BLaER1 (cell line): ENCODE results near the gene YJU2.

Source experiments
- H3K27ac ChIP-seq: shearing (Covaris generic); formaldehyde crosslinking; 2 replicates; pipeline ENCODE4 v1.8.1; 2022
- H3K27me3 ChIP-seq: shearing (Covaris generic); formaldehyde crosslinking; 2 replicates; pipeline ENCODE4 v1.8.1; 2022
- H3K36me3 ChIP-seq: shearing (Covaris generic); formaldehyde crosslinking; 2 replicates; pipeline ENCODE4 v1.8.1; 2022
- H3K4me1 ChIP-seq: shearing (Covaris generic); formaldehyde crosslinking; 2 replicates; pipeline ENCODE4 v1.8.1; 2022
- H3K4me2 ChIP-seq: shearing (Covaris generic); formaldehyde crosslinking; 2 replicates; pipeline ENCODE4 v1.8.1; 2022
- H3K4me3 ChIP-seq: shearing (Covaris generic); formaldehyde crosslinking; 2 replicates; pipeline ENCODE4 v1.8.1; 2022
- H3K9ac ChIP-seq: shearing (Covaris generic); formaldehyde crosslinking; 2 replicates; pipeline ENCODE4 v1.8.1; 2022
- H3K9me3 ChIP-seq: shearing (Covaris generic); formaldehyde crosslinking; 2 replicates; pipeline ENCODE4 v1.8.1; 2022
- H4K20me1 ChIP-seq: shearing (Covaris generic); formaldehyde crosslinking; 2 replicates; pipeline ENCODE4 v1.8.1; 2022
- Cebpa-rat ChIP-seq: shearing (Covaris generic); IDR thresholded peaks from 2 replicates; pipeline ENCODE4 v1.8.1; 2022

Gene YJU2

DNA sequence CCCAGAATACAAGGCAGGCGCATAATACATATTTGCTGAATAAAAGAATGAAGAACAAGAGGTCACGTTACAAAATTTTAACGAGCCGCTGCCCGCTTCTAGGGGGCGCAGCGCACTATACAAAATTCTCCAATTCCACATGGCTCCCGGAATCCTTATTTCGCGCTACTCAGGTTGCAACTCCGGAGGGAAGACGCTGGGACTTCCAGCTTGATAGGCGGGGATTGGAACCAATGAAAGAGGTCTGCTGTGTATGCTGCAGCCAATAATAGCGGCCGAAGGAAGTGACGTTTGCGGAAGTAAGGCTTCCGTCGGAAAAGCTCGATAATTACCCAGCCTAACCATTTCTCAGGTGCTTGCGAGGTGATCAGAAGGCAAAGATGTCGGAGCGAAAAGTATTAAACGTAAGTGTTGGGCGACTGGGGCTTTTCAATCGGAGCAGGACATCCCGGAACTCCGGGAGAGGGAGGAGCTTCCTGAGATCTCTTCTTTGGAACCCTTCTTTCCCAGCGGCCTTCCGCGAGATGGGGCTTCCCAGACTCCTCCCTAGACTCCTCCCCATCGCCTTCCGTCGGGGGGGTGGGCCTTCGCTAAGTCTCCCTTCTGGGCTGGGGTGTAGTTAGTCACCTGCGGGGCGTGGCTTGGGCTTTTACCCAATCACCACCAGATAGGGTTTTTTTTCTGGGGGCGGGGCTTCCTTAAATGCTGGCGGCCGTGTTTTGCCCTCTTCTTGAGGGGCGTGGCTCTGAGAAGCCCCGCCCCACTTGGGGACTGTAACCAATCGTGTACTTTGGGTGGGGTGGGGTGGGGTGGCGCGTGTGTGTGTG, at the start of gene YJU2:
Gene YJU2, plus strand, starts transcription at position 314 of the 827 bp plus-strand sequence. Its CDS starts 67 bp downstream, at position 381.
- TF ChIP-seq Cebpa-rat = no peak
- peaks cover 39% of the 10 kb centered on the region for H3K36me3 ChIP-seq
- peaks cover 8% of the 10 kb centered on the region; the same call in 1 of the 2 replicates for H4K20me1 ChIP-seq
- H3K4me1 ChIP-seq = peaks cover 27% of the 10 kb centered on the region
- peak within 1 kb of the TSS; percentile 85 for H3K9ac ChIP-seq
- no peaks in the 10 kb centered on the region for H3K27me3 ChIP-seq
- H3K4me3 ChIP-seq = peak within 1 kb of the TSS; percentile 68
- H3K4me2 ChIP-seq = peak within 1 kb of the TSS; percentile 68
- peak within 1 kb of the TSS; percentile 88 for H3K27ac ChIP-seq
- 0 out of 2 replicates have a peak, but pooled peaks cover 4% of the 10 kb centered on the region for H3K9me3 ChIP-seq

DNA sequence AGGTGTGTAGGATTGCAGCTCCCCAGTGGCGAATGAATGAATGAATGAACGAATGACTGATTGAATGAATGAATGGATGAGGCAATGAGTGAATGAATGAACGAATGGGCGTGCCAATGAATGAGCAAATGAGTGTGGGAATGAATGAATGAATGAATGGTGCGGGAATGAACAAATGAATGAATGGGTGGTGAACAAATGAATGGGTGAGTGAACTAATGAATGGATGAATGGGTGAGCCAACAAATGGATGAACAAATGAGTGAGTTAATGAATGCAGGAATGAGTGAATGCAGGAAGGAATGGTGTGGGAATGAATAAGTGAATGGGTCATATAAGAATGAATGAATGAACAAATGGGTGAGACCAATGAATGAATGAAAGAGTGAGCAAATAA, 49.7 kb upstream of the YJU2 start:
- H3K9ac ChIP-seq = no peak overlapping the region
- peaks cover 8% of the 10 kb centered on the region; the same call in 1 of the 2 replicates for H3K9me3 ChIP-seq
- peaks cover 55% of the 10 kb centered on the region for H3K27me3 ChIP-seq

DNA sequence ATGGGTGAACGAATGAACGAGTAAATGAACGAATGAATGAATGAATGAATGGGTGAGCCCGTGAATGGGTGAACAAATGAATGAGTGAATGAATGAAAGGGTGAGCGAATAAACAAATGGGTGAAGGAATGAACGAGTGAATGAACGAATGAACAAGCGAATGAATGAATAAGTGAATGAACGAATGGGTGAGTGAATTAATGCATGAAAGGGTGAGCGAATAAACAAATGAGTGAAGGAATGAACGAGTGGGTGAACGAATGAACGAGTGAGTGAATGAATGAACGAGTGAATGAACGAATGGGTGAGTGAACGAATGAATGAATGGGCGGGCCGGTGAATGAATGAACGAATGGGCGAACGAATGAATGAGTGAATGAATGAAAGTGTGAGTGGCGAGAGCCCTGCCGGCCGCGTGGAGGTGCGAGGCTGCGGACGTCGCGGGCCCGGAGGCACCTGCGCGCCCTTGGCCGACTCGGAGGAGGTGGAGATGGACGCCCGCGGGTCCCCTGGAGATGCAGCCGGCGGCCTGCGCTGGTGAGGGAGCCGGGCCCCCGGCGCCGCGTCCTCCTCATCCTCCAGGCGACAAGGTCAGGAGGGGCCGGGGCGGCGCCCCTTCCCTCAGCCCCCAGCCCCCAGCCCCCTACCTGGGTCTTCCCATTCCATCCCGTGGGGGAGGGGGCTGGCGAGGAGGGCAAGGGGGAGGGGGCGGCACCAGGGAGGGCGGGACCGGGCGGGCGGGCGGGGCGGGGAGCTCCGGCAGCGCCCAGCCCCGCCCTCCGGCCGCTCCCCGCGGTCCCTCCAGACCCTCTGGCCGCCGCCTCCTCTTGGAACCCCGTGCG, 49.0 kb upstream of the YJU2 start:
- Histone ChIP-seq H3K27me3 (peaks cover 55% of the 10 kb centered on the region), H3K4me3 (no peak overlapping the region), H3K9ac (no peak overlapping the region)

More for the DNA sequence above, 49.7 kb upstream of the YJU2 start:
- peaks cover 29% of the 10 kb centered on the region for H3K4me1 ChIP-seq
- H3K4me3 ChIP-seq = no peak overlapping the region
- no peaks in the 10 kb centered on the region for H4K20me1 ChIP-seq
- TF ChIP-seq Cebpa-rat = no peak
- H3K36me3 ChIP-seq = no peaks in the 10 kb centered on the region
- no peak overlapping the region for H3K27ac ChIP-seq
- H3K4me2 ChIP-seq = no peak overlapping the region

DNA sequence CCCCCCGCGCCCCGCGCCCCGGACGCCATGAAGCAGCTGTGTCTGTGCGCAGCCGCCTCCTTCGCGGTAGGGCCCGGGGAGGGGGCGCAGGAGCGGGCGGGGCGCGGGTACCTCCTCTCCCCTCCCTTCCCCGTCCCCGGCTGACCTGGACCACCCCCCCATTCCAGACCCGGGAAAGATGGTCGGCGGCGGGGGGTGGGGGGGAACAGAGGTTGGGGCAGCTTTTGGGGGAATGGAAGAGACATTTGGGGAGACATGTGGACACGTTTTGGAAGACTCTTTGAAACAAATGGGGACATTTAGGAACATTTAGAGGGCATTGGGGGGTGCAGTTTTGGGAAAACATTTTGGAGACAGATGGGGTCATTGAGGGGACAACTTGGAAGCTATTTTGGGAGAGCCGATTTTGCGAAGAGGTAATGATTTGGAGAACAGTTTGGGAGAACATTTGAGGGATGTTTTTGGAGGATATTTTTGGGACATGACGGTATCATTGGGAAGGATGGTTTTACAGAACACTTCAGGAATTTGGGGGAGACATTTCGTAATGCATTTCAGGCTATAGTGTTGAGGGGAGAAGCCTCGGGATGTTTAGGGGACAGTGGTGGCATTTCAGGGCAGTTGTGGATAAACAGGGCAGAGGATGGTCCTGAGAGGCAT, 48.3 kb upstream of the YJU2 start:
- no peak overlapping the region for H3K9ac ChIP-seq
- no peak overlapping the region for H3K4me3 ChIP-seq
- H4K20me1 ChIP-seq = no peaks in the 10 kb centered on the region
- no peak overlapping the region for H3K4me2 ChIP-seq
- H3K9me3 ChIP-seq = peaks cover 8% of the 10 kb centered on the region; the same call in 1 of the 2 replicates
- no peak overlapping the region for H3K27ac ChIP-seq
- no peak for TF ChIP-seq Cebpa-rat
- peaks cover 29% of the 10 kb centered on the region for H3K4me1 ChIP-seq
- peaks cover 55% of the 10 kb centered on the region for H3K27me3 ChIP-seq
- H3K36me3 ChIP-seq = no peaks in the 10 kb centered on the region

More for the DNA sequence above, 49.0 kb upstream of the YJU2 start:
- Histone ChIP-seq H4K20me1 (no peaks in the 10 kb centered on the region), H3K4me1 (peaks cover 32% of the 10 kb centered on the region), H3K4me2 (no peak overlapping the region), H3K9me3 (peaks cover 8% of the 10 kb centered on the region; the same call in 1 of the 2 replicates), H3K36me3 (no peaks in the 10 kb centered on the region), H3K27ac (no peak overlapping the region)
- TF ChIP-seq Cebpa-rat = no peak

DNA sequence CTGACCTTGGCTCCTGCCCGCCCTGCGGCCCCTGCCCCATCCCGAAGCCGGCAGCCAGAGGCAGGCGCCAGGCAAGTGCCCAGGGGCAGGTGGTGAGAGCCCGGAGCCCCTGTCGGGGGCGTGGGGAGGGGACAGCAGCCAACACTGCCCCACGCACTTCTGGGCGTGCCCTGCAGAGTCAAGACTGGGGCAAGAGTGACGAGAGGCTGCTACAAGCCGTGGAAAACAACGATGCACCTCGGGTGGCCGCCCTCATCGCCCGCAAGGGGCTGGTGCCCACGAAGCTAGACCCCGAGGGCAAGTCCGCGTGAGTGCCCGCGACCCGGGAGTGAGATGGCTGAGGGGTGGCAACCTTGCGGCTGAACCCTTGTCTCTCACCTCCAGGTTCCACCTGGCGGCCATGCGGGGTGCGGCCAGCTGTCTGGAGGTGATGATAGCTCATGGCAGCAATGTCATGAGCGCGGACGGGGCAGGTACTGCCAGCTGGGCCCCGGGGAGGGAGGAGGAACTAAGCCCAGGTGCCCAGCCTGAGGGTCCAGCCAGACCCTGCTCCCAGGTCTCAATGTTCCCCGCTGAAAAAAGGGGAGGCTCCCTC, 47.1 kb upstream of the YJU2 start:
- H3K4me2 ChIP-seq = no peak overlapping the region
- TF ChIP-seq Cebpa-rat = no peak
- no peak overlapping the region for H3K4me3 ChIP-seq
- no peak overlapping the region for H3K9ac ChIP-seq
- peaks cover 55% of the 10 kb centered on the region for H3K27me3 ChIP-seq
- no peaks in the 10 kb centered on the region for H4K20me1 ChIP-seq
- peaks cover 17% of the 10 kb centered on the region for H3K4me1 ChIP-seq
- no peaks in the 10 kb centered on the region for H3K36me3 ChIP-seq
- no peak overlapping the region for H3K27ac ChIP-seq
- peaks cover 8% of the 10 kb centered on the region; the same call in 1 of the 2 replicates for H3K9me3 ChIP-seq

DNA sequence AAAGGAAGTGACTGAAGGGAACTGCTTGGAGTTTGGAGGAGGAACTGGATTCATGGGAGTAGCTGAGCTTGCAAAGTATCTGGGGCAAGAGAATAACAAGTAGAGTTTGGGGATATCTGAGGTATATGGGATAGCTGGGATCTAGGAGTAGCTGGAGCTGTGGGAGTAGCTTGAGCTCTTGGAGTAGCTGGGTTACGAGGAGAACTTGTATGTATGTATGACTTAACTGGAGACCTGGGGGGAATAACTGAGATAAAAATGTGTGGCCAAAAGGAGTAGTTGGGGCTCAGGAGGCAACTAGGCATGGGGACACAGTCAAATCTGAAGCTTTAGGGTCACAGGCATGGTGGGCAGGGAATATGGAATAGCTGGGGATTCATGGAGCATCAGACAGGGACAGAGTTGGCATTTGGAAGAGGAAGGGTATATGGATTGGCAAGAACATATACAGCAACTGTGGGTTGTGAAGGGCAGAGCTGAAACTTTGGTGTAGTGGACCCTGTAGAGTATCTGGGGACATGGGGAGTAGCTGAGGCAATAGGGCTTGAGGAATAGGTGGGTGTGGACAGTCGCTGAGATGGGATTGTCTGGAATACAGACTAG, 45.8 kb upstream of the YJU2 start:
- H3K27ac ChIP-seq = no peak overlapping the region
- no peak overlapping the region for H3K9ac ChIP-seq
- no peaks in the 10 kb centered on the region for H4K20me1 ChIP-seq
- no peaks in the 10 kb centered on the region for H3K36me3 ChIP-seq
- no peak overlapping the region for H3K4me3 ChIP-seq
- TF ChIP-seq Cebpa-rat = no peak
- H3K4me2 ChIP-seq = no peak overlapping the region
- H3K27me3 ChIP-seq = peaks cover 55% of the 10 kb centered on the region
- H3K4me1 ChIP-seq = peaks cover 9% of the 10 kb centered on the region
- H3K9me3 ChIP-seq = peaks cover 8% of the 10 kb centered on the region; the same call in 1 of the 2 replicates

DNA sequence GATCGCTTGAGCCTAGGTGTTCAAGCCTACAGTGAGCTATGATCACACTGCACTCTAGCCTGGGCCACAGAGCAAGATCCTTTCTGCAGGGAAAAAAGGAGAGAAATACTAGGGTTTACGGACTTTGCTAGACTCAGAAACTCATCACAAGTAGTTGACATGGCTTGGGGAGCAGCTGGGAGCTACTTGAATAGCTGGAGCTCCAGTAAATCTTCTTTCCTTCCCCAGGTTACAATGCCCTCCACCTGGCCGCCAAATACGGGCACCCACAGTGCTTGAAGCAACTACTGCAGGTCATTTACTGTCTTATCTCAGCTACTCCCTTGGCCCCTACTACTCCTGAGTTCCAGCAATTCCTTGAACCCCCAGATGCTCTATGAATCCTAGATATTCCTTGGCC, 45.1 kb upstream of the YJU2 start:
- Histone ChIP-seq H4K20me1 (no peaks in the 10 kb centered on the region), H3K4me2 (no peak overlapping the region), H3K36me3 (no peaks in the 10 kb centered on the region), H3K4me1 (peaks cover 9% of the 10 kb centered on the region), H3K27me3 (peaks cover 52% of the 10 kb centered on the region), H3K9ac (no peak overlapping the region), H3K9me3 (peaks cover 7% of the 10 kb centered on the region; the same call in 1 of the 2 replicates), H3K4me3 (no peak overlapping the region), H3K27ac (no peak overlapping the region)
- TF ChIP-seq Cebpa-rat = no peak

DNA sequence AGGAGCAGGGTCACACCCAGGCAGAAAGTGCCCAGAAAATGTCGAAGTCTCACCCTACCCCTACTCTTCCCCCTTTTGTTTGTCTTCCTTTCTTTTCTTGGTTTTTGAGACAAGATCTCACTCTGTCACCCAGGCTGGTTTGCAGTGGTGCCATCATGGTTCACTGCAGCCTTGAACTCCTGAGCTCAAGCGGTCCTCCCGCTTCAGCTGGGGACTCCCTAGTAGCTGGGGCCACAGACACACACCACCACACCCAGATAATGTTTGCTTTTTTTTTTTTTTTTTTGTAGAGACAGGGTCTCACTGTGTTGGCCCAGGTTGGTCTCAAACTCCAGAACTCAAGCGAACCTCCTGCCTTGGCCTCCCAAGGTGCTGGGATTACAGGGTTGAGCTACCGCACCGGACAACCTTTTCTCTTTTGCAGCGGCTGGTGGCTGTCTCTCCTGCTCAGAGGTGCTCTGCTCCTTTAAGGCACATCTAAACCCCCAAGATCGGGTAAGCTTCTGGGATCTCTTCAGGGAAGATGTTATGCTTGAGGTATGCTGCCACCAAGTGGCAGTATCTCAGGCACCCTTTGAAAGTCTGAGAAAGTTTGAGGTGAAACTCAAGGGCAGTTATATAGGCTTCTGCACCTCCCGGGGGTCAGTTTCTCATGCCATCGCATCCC, 39.9 kb upstream of the YJU2 start:
- H3K27me3 ChIP-seq = peaks cover 2% of the 10 kb centered on the region; the same call in 1 of the 2 replicates
- H3K4me2 ChIP-seq = no peak overlapping the region
- H3K4me3 ChIP-seq = no peak overlapping the region
- no peak overlapping the region for H3K27ac ChIP-seq
- H3K9ac ChIP-seq = no peak overlapping the region
- no peak for TF ChIP-seq Cebpa-rat
- H4K20me1 ChIP-seq = no peaks in the 10 kb centered on the region
- H3K36me3 ChIP-seq = no peaks in the 10 kb centered on the region
- peaks cover 9% of the 10 kb centered on the region for H3K4me1 ChIP-seq
- H3K9me3 ChIP-seq = no peaks in the 10 kb centered on the region
